ENCODE results near the gene USP33.

- TF ChIP-seq CTCF (IDR thresholded peaks at IDR 0.05) (no peak), ZFX (IDR thresholded peaks at IDR 0.05; ENCODE audit: borderline replicate concordance) (no peak)
Measured at GRCh38 chr1:77661696-77662095, 98.0 kb downstream of the USP33 start.
